MM.1S (cell line): ENCODE data around the gene VAV2.
"Not testable (repeated sequence)": the region's sequence is repeated elsewhere in the genome, so short reads cannot be mapped to it uniquely, and the experiment has no call there.

ENCODE experiments used
- DNase-seq: peaks from one replicate; pipeline ENCODE4 v3.0.0-alpha.2; 2015
- H2AFZ ChIP-seq: fragments of 300-600 bp; sonication (generic); 2 replicates; pipeline ENCODE4 v1.6.0; 2016; ENCODE audit warnings: antibody characterized with exemption, low read length
- H3F3A ChIP-seq: fragments of 300-600 bp; sonication (generic); 2 replicates; pipeline ENCODE4 v1.6.1; 2016; ENCODE audit warnings: mild to moderate bottlenecking, antibody characterized with exemption, low read length, moderate library complexity, mixed read lengths; ENCODE audit not compliant: insufficient read depth
- H3K27ac ChIP-seq: fragments of 300-600 bp; sonication (generic); 2 replicates; pipeline ENCODE4 v1.5.1; 2016; ENCODE audit warnings: mild to moderate bottlenecking, low read length
- H3K27me3 ChIP-seq: fragments of 300-600 bp; sonication (generic); replicated peaks from 2 replicates; pipeline ENCODE4 v1.6.0; 2016; ENCODE audit warnings: low read length; ENCODE audit not compliant: insufficient read depth
- H3K36me3 ChIP-seq: fragments of 300-600 bp; sonication (generic); replicated peaks from 2 replicates; pipeline ENCODE4 v1.6.1; 2016; ENCODE audit warnings: mild to moderate bottlenecking, low read length, mixed read lengths; ENCODE audit not compliant: insufficient read depth
- H3K4me1 ChIP-seq: fragments of 300-600 bp; sonication (generic); 2 replicates; pipeline ENCODE4 v1.6.1; 2016; ENCODE audit warnings: low read length, mixed read lengths
- H3K4me2 ChIP-seq: fragments of 300-600 bp; sonication (generic); 2 replicates; pipeline ENCODE4 v1.6.0; 2016; ENCODE audit warnings: low read depth, low read length
- H3K4me3 ChIP-seq: fragments of 300-600 bp; sonication (generic); 2 replicates; pipeline ENCODE4 v1.5.1; 2016; ENCODE audit warnings: low read length, mixed read lengths
- H3K79me2 ChIP-seq: fragments of 300-600 bp; sonication (generic); 2 replicates; pipeline ENCODE4 v1.6.1; 2016; ENCODE audit warnings: mixed run types, low read length, mixed read lengths
- H3K9ac ChIP-seq: fragments of 300-600 bp; sonication (generic); 2 replicates; pipeline ENCODE4 v1.6.1; 2016; ENCODE audit warnings: low read length, mixed read lengths
- H3K9me2 ChIP-seq: fragments of 300-600 bp; sonication (generic); replicated peaks from 2 replicates; pipeline ENCODE4 v1.6.1; 2016; ENCODE audit warnings: mild to moderate bottlenecking, low read length, mixed read lengths; ENCODE audit not compliant: insufficient read depth
- H3K9me3 ChIP-seq: fragments of 300-600 bp; sonication (generic); replicated peaks from 2 replicates; pipeline ENCODE4 v1.6.1; 2016; ENCODE audit warnings: mild to moderate bottlenecking, low read length, mixed read lengths; ENCODE audit not compliant: insufficient read depth
- H4K20me1 ChIP-seq: fragments of 300-600 bp; sonication (generic); 2 replicates; pipeline ENCODE4 v1.6.1; 2016; ENCODE audit warnings: mild to moderate bottlenecking, low read length, moderate library complexity, mixed read lengths; ENCODE audit not compliant: insufficient read depth
- CTCF ChIP-seq: fragments of 300-600 bp; sonication (generic); IDR thresholded peaks from 2 replicates; pipeline ENCODE4 v1.5.1; 2016; ENCODE audit warnings: antibody characterized with exemption, low read length, mixed read lengths
- EZH2 ChIP-seq: fragments of 300-600 bp; sonication (generic); optimal IDR thresholded peaks from 2 replicates; pipeline ENCODE3; 2017; ENCODE audit warnings: low read depth, mild to moderate bottlenecking, antibody characterized with exemption, low read length, mixed read lengths
- EZH2phosphoT487 ChIP-seq: fragments of 300-600 bp; sonication (generic); IDR thresholded peaks from 2 replicates; pipeline ENCODE4 v1.6.1; 2018; ENCODE audit warnings: antibody characterized with exemption, low read length

Gene VAV2

GRCh38 chr9:133897675-133898074 lies 94.4 kb downstream of the VAV2 start:
- TF ChIP-seq EZH2phosphoT487 (no peak), CTCF (no peak), EZH2 (no peak)
- Histone ChIP-seq H4K20me1 (no peaks in the 10 kb centered on the region), H3K27ac (no peak overlapping the region), H3K27me3 (peaks cover 49% of the 10 kb centered on the region), H3K9me2 (no peaks in the 10 kb centered on the region), H3K4me1 (no peaks in the 10 kb centered on the region), H3F3A (no peaks in the 10 kb centered on the region), H2AFZ (no peak overlapping the region), H3K79me2 (no peaks in the 10 kb centered on the region), H3K9ac (no peak overlapping the region), H3K36me3 (no peaks in the 10 kb centered on the region), H3K9me3 (no peaks in the 10 kb centered on the region), H3K4me2 (no peak overlapping the region), H3K4me3 (no peak overlapping the region)
- no peak for DNase-seq

- H3K27me3 ChIP-seq, result peaks cover 38% of the 10 kb centered on the region
- H4K20me1 ChIP-seq, H3K36me3 ChIP-seq, H3K9ac ChIP-seq, H3F3A ChIP-seq, H3K27ac ChIP-seq, H2AFZ ChIP-seq, H3K9me2 ChIP-seq, H3K4me3 ChIP-seq, H3K4me2 ChIP-seq, DNase-seq, H3K79me2 ChIP-seq, H3K4me1 ChIP-seq, H3K9me3 ChIP-seq: not testable (repeated sequence)
Observed at GRCh38 chr9:133896007-133896406, 96.1 kb downstream of the VAV2 start.

GRCh38 chr9:133895335-133895734 lies 96.8 kb downstream of the VAV2 start:
- Histone ChIP-seq H3K36me3 (no peaks in the 10 kb centered on the region), H3K4me2 (no peak overlapping the region), H2AFZ (no peak overlapping the region), H4K20me1 (no peaks in the 10 kb centered on the region), H3K79me2 (no peaks in the 10 kb centered on the region), H3K4me3 (no peak overlapping the region), H3K27me3 (peaks cover 36% of the 10 kb centered on the region), H3K4me1 (no peaks in the 10 kb centered on the region), H3K9me2 (no peaks in the 10 kb centered on the region), H3K27ac (no peak overlapping the region), H3F3A (no peaks in the 10 kb centered on the region), H3K9me3 (no peaks in the 10 kb centered on the region), H3K9ac (no peak overlapping the region)
- DNase-seq, result no peak
- no peak for TF ChIP-seq EZH2
- TF ChIP-seq CTCF, result no peak
- TF ChIP-seq EZH2phosphoT487, result no peak

- Histone ChIP-seq H3K36me3 (no peaks in the 10 kb centered on the region), H3K27ac (no peak overlapping the region), H3K4me3 (no peak overlapping the region), H3K79me2 (no peaks in the 10 kb centered on the region), H3K9me3 (no peaks in the 10 kb centered on the region), H3F3A (no peaks in the 10 kb centered on the region), H4K20me1 (no peaks in the 10 kb centered on the region), H3K9me2 (no peaks in the 10 kb centered on the region), H3K9ac (no peak overlapping the region), H2AFZ (no peak overlapping the region), H3K4me2 (no peak overlapping the region), H3K27me3 (peaks cover 39% of the 10 kb centered on the region), H3K4me1 (no peaks in the 10 kb centered on the region)
- DNase-seq, result no peak
- no peak for TF ChIP-seq CTCF
Observed at GRCh38 chr9:133894377-133895321, 97.5 kb downstream of the VAV2 start.
